ENCODE results near the gene TRIM17.
"Not testable (repeated sequence)": the region's sequence is repeated elsewhere in the genome, so short reads cannot be mapped to it uniquely, and the experiment has no call there.

Gene TRIM17

DNA sequence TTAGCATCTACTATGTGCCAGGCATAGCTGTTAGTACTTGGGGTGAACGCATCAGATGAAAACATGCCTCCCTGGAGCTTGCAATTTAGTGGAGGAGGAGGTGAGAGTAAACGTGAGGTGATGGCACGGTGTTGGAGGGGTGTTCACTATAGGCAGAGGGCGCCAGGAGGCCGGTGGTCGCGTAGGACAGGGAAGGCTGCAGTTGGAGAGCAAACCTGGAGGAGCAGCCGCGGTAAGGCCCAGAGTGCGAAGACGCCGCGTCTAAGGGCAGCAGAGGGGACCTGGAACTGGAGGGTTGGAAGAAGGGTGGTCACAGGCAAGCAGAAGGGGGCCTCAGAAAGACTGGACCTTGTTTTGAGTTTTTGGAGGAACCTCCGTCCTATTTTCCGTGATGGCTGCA, 30.2 kb upstream of the TRIM17 start:
- no peak for DNase-seq

GRCh38 chr1:228445843-228446650, 29.4 kb upstream of the TRIM17 start:
- peak in 1 of 5 donors; percentile 58 for DNase-seq

- DNase-seq, result no peak
Measured at GRCh38 chr1:228445490-228445842, 28.8 kb upstream of the TRIM17 start.

DNA sequence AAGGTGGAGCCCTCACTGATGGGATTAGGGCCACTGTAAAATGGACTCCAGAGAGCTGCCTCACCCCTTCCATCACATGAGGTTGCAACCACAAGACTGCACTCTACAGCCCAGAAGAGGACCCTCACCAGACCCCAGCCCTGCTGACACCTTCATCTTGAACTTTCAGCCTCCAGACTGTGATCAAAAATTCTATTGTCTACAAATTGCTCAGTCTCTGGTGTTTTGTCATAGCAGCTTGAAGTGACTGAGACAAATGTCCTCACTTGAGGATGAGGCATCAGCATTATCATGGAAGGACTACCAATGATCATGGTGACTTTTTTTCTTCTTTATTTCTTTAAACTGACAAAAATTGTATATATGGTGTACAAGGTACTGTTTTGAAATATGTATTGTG, 26.7 kb upstream of the TRIM17 start:
- no peak for DNase-seq

- DNase-seq, result no peak
Measured at GRCh38 chr1:228440761-228441500, 24.3 kb upstream of the TRIM17 start.

GRCh38 chr1:228438266-228438665, 21.6 kb upstream of the TRIM17 start:
- peak in 1 of 5 donors; percentile 56 for DNase-seq

DNA sequence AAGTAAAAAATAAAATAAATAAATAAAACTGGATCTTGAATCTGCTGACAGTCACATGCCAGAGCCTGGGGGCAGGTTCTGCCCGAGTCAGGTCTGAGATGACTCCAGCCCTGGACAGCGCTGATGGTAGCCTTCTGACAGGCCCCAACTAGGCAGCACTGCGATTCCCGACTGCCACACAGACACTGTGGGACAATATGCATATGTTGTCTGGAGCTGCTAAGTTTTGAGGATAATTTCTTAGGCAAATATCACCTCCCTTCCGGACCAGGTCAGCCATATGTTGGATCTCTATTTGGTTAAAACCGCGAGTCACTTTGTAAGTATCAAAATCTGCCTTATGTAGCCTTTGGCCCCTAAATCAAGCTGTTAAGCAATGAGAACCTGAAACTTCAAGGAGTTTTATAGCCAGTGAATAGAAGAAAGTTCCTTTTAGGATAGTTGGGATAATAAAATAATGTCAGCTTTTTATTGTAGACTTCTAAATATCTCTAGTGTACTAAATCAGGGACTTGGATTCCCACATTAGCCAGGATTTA, 20.8 kb upstream of the TRIM17 start:
- DNase-seq, result no peak

GRCh38 chr1:228434689-228435088, 18.0 kb upstream of the TRIM17 start:
- no peak for DNase-seq

DNA sequence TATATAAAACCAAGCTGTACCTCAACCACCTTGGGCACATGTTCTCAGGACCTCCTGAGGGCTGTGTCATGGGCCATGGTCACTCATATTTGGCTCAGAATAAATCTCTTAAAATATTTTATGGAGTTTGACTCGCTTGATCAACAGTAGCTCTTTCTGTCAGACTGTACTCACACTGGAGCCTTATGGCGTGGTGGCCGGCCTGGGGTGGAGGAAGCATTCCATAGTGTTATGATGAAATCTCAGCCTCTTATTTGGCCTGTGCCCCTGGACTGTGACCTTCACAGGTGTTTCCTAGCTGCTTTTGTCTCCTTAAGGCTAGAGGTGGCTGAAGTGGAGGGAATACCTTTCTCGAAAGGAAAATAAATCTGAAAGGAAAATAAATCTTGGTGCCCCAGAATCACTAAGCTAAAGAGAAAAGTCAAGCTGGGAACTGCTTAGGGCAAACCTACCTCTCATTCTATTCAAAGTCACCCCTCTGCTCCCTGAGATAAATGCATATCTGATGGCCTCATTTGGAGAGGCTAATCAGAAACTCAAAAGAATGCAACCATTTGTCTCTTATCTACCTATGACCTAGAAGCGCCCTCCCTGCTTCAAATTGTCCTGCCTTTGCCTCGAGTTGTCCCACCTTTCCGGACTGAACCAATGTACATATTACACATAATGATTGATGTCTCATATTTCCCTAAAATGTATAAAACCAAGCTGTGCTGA, 16.8 kb upstream of the TRIM17 start:
- DNase-seq, result not testable (repeated sequence)

- no peak for DNase-seq
Measured at GRCh38 chr1:228430243-228430642, 13.6 kb upstream of the TRIM17 start.

DNA sequence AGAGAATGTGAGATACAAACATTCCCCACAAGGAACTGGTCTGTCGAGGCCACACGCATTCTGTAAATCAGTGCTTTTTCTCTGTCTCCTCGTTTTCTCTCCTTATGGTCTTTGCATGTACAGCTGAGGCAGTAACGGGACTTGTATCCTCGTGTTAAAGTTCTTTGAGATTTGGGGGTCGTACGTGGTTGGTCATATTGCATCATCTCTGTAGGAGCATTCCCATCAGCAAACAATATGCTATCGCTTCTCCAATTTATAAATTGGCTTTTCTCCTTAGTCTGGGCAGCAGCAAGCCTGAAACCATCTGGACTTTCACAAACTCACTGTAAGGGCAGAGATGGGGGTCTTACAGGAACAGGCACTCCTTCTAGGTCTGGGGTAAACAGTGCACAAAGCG, 13.0 kb upstream of the TRIM17 start:
- no peak for DNase-seq

- DNase-seq, result no peak
Measured at GRCh38 chr1:228429007-228429406, 12.3 kb upstream of the TRIM17 start.

DNA sequence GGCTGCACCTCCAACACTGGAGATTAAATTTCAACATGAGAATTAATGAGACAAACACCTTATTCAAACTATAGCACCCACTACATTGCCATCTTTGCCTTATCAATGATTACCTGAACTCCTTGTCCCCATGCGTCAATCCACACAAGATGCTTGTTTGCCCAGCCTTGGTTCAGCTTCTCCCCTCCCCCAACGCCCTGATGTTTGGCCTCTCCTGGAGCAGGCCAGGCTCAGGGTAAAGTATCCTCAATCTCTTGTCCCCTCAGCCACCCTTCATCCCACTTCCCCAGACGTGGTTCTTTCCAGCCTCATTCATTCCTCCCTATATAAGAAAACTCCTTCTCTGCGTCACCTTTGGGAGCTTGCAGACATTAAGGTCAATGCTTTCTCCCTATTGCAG, 11.8 kb upstream of the TRIM17 start:
- DNase-seq, result no peak

DNA sequence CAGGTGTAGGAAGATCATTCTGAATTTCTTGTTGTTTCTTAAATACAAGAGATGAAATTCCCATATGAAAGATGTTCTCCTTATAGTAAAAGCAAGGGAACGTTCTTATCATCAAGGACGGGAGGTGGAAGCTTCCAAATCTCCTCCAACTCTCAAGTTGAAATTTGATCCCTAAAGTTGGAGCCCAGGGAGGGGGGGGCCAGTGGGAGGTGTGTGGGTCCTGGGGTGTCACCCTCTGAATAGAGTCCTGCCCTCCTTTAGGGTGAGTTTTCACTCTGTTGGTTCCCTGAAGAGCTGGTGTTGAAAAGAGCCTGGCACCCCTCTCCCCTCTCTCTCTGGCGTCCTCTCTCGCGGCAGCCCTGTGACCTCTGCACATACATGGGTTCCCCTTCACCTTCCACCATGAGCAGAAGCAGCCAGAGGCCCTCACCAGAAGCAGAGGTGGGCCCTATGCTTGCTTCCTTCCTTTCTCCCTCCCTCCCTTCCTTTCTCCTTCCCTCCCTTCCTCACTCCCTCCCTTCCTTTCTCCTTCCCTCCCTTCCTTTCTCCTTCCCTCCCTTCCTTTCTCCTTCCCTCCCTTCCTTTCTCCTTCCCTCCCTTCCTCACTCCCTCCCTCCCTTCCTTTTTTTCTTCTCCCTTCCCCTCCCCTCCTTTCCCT, 10.0 kb upstream of the TRIM17 start:
- no peak for DNase-seq

DNA sequence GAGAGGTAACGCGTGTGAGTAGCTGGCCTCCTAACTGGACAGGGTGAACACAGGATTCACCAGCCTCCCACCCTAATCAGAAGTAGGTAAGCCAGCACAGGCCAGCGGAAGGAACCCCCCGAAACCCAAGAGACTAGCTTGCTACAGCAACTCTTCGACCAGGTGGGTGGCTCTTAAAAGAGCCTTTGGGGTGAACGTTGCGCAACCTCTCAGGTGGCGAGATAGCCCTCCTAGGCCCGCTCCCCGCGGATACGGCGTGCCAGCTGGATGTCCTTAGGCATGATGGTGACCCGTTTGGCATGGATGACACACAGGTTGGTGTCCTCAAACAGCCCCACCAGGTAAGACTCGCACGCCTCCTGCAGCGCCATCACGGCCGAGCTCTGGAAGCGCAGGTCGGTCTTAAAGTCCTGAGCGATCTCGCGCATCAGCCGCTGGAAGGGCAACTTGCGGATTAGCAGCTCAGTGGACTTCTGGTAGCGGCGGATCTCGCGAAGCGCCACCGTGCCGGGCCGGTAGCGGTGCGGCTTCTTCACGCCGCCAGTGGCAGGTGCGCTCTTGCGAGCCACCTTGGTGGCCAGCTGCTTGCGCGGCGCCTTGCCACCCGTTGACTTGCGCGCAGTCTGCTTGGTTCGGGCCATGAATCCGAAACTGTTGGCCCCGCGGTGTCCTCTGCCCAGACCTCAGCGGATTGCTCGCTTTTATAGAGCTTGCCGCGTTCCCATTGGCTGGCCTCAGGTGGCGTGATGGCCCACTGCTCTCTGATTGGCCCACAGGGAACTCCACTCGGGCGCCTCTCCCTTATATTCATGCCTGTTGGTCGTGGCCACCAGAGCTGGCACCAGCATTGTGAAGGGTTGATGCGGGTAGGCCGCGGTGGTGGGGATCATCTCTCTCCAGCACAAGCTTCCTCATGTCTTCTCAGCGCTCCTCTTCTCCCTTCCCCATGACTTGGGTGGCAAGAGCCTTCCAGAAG, 8.3 kb upstream of the TRIM17 start:
- DNase-seq, result no peak

DNA sequence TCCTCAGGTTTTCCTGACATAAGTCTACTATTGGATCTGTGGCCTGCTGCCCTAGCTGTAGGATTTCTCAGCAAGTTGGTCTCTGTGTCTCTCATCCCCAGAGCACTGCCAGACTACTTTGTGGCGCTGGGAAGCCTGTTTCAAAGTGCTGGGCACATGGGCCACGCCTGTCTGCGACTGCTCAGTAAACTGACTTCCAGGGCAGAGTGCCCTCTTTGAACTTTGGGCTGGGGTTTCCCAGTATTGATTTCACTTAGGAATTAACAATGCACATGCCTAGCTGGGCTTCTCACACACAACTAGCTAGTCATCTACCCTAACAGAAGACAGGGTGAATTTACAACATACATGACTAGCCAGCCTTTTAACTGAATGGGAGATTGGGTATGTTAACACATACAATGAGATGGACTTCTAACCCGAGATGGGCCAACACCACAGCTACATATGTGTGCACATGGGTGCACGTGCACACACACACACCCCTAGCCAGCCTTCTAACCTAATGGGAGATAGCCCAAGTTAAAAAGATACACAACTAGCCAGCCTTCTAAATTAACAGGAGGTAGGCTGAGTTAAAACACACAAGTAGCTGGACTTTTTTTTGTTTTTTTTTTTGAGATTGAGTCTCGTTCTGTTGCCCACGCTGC, 6.9 kb upstream of the TRIM17 start:
- no peak for DNase-seq

GRCh38 chr1:228420968-228421826, 4.5 kb upstream of the TRIM17 start:
- no peak for DNase-seq

- peak in 1 of 5 donors; percentile 15 for DNase-seq
Measured at GRCh38 chr1:228417483-228418203, 982 bp upstream of the TRIM17 start.

DNA sequence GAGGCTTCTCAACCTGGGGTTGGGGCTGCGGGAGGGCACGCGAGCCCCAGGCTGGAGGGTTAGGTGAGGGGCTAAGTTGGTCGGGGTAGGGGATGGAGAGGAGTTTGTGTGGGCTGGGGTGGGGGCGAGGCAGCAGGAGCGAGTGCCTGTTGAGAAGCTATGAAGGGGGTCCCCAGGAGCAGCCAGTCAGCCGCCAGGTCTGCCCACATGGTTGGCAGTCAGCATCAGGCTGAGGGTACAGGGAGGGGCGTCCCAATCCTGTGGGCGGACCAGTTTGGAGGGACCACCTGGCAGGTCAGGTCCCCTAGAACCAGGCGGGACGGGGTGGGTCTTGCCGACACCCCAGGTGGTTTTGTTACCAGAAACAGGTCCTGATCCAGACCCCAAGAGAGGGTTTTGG, 400 bp upstream of the TRIM17 start:
- no peak for DNase-seq
